Mesodermal cell (in vitro differentiated cells): Measurements from ENCODE around the gene MAT2A.
"Not testable (repeated sequence)": the region's sequence is repeated elsewhere in the genome, so short reads cannot be mapped to it uniquely, and the experiment has no call there.

ENCODE experiments used
- H3K27ac ChIP-seq: 2 replicates; pipeline ENCODE4 v1.7.0; 2013; ENCODE audit warnings: mild to moderate bottlenecking, low read depth, low read length, moderate library complexity; ENCODE audit not compliant: severe bottlenecking
- H3K36me3 ChIP-seq: 2 replicates; pipeline ENCODE4 v1.7.1; 2013; ENCODE audit warnings: mild to moderate bottlenecking, low read length, moderate library complexity; ENCODE audit not compliant: control insufficient read depth, insufficient read depth
- H3K4me1 ChIP-seq: one replicate; pipeline ENCODE4 v1.7.1; 2013; ENCODE audit warnings: mild to moderate bottlenecking, low read length; ENCODE audit not compliant: insufficient read depth, control insufficient read depth, poor library complexity, severe bottlenecking
- H3K4me3 ChIP-seq: 2 replicates; pipeline ENCODE4 v1.7.0; 2013; ENCODE audit warnings: low read length, control low read depth, mild to moderate bottlenecking; ENCODE audit not compliant: insufficient read depth, poor library complexity, severe bottlenecking; ENCODE audit errors: extremely low read depth
- H3K9me3 ChIP-seq: 2 replicates; pipeline ENCODE4 v1.7.1; 2013; ENCODE audit warnings: mild to moderate bottlenecking, low read length, moderate library complexity; ENCODE audit not compliant: control insufficient read depth
- WGBS, 2 experiments: methylation state at CpG; one replicate each; pipeline ENCODE4 v1.1.5; 2013; ENCODE audit warnings: missing lambda C conversion rate in 2 of 2; ENCODE audit not compliant: insufficient coverage in 2 of 2; 5-methylcytosine and 5-hydroxymethylcytosine counted together

The MAT2A gene

DNA sequence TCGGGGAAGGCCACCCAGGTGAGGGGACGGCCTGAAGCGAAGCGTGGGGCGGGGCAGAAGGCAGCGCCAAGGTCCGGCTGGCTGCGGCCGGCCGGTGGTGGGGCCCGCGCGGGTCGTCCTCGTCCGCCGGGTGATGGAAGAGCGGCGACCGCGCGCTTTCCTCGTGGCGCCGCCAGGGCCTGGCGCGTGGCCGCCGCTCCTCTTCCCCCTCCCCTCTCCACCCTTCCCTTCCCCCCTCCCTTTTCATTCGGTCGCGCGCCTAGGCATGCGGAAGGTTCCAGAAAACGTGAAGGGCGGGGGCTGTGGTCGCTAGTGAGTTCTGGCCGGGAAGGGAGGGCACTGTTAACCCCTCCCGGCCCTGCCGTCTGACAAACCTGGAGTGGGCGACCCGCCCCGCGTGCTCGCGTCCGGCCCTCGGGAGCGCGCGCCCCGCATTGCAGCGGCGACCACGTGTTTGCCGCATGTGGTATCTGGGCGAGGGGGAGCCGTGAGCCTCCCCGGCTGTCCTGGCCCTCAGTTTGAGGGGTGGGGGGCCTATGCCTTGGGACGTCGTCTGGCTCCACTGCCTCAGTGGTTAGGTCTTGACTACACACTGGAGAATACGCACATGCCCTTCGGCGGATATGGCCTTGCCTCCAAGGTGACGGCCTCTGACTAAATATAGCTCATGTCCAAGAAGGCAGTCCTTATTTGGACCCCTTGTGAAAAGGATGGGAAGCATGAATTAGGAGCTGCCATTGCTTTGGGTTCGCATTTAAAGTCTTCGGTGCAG is 579 bp downstream of the MAT2A start:
- H3K36me3 ChIP-seq = peaks cover 47% of the 10 kb centered on the region
- peaks cover 19% of the 10 kb centered on the region for H3K4me1 ChIP-seq
- 0% methylated on average over 24 to 57 of the region's 67 CpGs for WGBS, 2 experiments

DNA sequence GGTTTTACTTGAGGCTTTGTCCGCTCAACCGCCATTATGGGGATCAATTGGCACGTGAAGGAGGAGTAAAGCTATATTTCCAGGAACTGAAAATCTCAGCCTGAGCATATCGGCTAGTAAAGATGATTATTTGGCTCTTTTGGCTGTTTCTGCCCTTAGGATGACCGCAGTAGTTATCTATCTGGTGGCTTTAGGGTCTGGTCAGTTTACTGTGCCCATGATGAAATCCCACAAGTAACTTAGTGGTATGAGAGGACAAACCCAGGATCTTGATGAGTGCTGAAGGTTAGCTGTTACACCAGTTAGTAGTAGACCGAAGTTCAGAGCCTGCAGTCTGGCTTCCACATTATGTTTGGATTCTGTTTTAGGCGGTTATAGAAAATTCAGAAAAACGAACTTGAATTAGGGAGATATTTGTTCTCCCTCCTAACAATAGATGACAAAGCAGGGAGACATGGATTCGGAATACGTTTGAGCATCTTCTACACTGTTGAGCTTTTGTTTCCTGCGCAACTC is 1.2 kb downstream of the MAT2A start:
- Histone ChIP-seq H3K4me3 (peak overlapping the region; percentile 86), H3K4me1 (peaks cover 19% of the 10 kb centered on the region), H3K27ac (peak overlapping the region; percentile 98), H3K9me3 (no peaks in the 10 kb centered on the region), H3K36me3 (peaks cover 53% of the 10 kb centered on the region)
- WGBS, 2 experiments = 0 to 3% methylated on average over 7 to 8 of the region's 11 CpGs

More for the DNA sequence above, 579 bp downstream of the MAT2A start:
- Histone ChIP-seq H3K27ac (peak overlapping the region; percentile 98), H3K9me3 (no peaks in the 10 kb centered on the region), H3K4me3 (peak overlapping the region; percentile 86)

DNA sequence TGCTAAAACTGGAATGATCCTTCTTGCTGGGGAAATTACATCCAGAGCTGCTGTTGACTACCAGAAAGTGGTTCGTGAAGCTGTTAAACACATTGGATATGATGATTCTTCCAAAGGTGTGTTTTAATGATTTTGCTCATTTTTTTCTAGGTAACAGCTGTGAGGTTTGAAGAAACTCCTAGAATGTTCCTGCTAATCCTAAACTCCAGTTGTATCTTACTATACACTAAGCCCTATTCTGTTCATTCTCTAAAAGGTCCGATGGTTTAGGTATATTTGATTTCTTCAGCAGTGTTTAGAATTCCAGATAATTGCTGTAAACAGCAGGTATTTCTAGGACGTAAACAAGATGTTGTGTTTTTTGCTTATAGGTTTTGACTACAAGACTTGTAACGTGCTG is 2.3 kb downstream of the MAT2A start:
- peak overlapping the region; percentile 86 for H3K4me3 ChIP-seq
- H3K36me3 ChIP-seq = peaks cover 63% of the 10 kb centered on the region
- 92 to 97% methylated on average over 2 to 3 of the region's 4 CpGs for WGBS, 2 experiments
- H3K27ac ChIP-seq = no peak overlapping the region
- H3K4me1 ChIP-seq = peaks cover 18% of the 10 kb centered on the region
- H3K9me3 ChIP-seq = no peaks in the 10 kb centered on the region

DNA sequence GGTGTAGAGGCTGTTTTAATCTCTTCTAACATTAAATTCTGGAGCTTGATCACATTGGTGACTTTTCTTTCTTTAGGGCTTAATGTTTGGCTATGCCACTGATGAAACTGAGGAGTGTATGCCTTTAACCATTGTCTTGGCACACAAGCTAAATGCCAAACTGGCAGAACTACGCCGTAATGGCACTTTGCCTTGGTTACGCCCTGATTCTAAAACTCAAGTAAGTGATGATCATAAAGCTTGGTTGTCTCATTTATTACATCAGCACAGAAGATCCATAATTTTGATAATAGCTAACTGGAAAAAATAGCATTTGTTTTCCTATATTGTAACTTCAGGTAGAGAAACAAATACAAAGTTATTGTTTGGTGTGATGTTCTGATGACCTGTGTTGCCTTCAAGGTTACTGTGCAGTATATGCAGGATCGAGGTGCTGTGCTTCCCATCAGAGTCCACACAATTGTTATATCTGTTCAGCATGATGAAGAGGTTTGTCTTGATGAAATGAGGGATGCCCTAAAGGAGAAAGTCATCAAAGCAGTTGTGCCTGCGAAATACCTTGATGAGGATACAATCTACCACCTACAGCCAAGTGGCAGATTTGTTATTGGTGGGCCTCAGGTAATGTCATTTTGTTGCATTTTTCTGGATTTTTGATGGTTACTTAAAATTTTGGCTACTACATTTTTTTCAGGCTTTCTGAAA is 2.9 kb downstream of the MAT2A start:
- H3K27ac ChIP-seq = no peak overlapping the region
- 100% methylated on average over 3 of the region's 5 CpGs; no CpG with 5 or more reads in 1 of the 2 experiments for WGBS, 2 experiments
- peaks cover 70% of the 10 kb centered on the region for H3K36me3 ChIP-seq
- peaks cover 12% of the 10 kb centered on the region for H3K4me1 ChIP-seq
- H3K9me3 ChIP-seq = no peaks in the 10 kb centered on the region
- peak overlapping the region; percentile 86 for H3K4me3 ChIP-seq

DNA sequence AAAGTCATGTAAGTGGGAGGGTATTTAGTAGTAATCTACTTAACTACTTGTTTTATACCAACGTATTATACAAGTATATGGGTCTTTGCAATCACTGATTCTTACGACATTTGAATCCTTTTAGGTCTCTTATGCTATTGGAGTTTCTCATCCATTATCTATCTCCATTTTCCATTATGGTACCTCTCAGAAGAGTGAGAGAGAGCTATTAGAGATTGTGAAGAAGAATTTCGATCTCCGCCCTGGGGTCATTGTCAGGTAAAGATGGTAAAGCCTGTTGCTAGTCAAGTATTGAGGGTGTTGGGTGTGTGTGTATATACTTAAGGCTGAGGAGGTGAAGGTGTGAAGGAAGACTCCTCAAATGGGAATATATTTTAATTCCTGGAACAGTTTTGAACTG is 3.8 kb downstream of the MAT2A start:
- H3K9me3 ChIP-seq = no peaks in the 10 kb centered on the region
- H3K4me3 ChIP-seq = no peak overlapping the region
- H3K4me1 ChIP-seq = peaks cover 8% of the 10 kb centered on the region
- WGBS, 2 experiments = 100% methylated on average over 2 of the region's 4 CpGs
- peaks cover 78% of the 10 kb centered on the region for H3K36me3 ChIP-seq
- no peak overlapping the region for H3K27ac ChIP-seq

DNA sequence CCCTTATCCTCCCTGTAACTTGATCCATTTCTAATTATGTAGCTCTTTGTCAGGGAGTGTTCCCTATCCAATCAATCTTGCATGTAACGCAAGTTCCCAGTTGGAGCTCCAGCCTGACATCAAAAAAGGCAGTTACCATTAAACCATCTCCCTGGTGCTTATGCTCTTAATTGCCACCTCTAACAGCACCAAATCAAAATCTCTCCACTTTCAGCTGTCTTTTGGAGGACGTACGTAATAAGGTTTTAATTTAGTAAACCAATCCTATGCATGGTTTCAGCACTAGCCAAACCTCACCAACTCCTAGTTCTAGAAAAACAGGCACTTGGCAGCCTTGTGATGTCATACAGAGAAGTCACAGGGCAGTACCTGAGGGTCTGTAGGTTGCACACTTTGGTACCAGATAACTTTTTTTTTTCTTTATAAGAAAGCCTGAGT is 5.3 kb downstream of the MAT2A start:
- not testable (repeated sequence) for H3K4me3 ChIP-seq, H3K9me3 ChIP-seq
- Histone ChIP-seq H3K27ac (peak overlapping the region; percentile 18), H3K36me3 (peaks cover 91% of the 10 kb centered on the region), H3K4me1 (peaks cover 15% of the 10 kb centered on the region)
- WGBS, 2 experiments = 95% methylated on average over 3 of the region's 3 CpGs; no CpG with 5 or more reads in 1 of the 2 experiments

DNA sequence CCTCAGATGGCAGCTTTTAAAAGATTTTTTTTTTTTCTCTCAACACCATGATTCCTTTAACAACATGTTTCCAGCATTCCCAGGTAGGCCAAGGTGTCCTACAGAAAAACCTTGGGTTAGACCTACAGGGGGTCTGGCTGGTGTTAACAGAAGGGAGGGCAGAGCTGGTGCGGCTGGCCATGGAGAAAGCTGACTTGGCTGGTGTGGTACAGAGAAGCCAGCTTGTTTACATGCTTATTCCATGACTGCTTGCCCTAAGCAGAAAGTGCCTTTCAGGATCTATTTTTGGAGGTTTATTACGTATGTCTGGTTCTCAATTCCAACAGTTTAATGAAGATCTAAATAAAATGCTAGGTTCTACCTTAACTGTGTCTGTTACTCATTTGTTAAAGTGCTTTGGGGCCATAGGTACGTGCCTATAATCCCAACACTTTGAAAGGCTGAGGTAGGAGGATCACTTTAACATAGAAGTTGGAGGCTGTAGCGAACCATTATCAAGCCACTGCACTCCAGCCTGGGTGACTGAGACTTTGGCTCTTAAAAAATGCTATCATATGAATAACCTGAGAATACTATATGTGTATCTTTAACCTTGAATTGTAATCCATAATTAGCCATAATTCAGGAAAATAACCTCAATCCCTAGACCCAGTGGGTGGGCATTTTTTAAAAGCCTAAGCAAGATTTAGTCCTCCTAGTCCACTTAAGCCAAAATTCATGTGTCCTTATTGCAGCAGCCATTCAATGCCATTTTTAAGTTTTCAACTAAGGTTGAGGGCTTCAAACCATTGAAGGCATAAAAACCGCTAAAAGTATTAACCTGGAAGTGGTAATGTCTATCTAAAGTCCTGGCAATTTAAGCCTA is 6.2 kb downstream of the MAT2A start:
- Histone ChIP-seq H3K36me3 (peaks cover 96% of the 10 kb centered on the region), H3K4me1 (peaks cover 22% of the 10 kb centered on the region)
- H3K4me3 ChIP-seq, H3K9me3 ChIP-seq, H3K27ac ChIP-seq: not testable (repeated sequence)
- 100% methylated on average over 1 of the region's 5 CpGs; no CpG with 5 or more reads in 1 of the 2 experiments for WGBS, 2 experiments

DNA sequence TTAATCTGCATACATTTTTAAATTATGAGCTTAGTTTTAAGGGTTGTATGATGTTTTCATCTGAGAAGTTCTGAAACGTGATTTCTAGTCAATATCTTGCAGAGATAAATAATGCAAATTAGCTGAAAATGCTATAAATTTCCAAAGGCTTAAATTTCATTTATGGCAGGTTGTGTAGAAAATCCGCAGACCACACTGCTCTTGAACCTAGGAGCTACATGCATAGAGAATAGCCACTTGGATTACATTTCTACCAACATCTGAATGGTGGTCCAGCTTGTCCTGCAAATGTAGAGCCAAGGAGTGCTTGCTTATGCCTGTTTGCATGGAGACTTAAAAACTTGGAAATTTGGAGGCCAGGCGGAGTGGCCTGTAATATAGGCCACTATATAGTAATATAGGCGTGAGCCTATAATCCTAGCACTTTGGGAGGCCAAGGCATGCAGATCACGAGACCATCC is 6.8 kb downstream of the MAT2A start:
- Histone ChIP-seq H3K27ac (no peak overlapping the region), H3K9me3 (no peaks in the 10 kb centered on the region), H3K4me1 (peaks cover 25% of the 10 kb centered on the region), H3K36me3 (peaks cover 96% of the 10 kb centered on the region), H3K4me3 (no peak overlapping the region)
- 100% methylated on average over 1 to 2 of the region's 5 CpGs for WGBS, 2 experiments

DNA sequence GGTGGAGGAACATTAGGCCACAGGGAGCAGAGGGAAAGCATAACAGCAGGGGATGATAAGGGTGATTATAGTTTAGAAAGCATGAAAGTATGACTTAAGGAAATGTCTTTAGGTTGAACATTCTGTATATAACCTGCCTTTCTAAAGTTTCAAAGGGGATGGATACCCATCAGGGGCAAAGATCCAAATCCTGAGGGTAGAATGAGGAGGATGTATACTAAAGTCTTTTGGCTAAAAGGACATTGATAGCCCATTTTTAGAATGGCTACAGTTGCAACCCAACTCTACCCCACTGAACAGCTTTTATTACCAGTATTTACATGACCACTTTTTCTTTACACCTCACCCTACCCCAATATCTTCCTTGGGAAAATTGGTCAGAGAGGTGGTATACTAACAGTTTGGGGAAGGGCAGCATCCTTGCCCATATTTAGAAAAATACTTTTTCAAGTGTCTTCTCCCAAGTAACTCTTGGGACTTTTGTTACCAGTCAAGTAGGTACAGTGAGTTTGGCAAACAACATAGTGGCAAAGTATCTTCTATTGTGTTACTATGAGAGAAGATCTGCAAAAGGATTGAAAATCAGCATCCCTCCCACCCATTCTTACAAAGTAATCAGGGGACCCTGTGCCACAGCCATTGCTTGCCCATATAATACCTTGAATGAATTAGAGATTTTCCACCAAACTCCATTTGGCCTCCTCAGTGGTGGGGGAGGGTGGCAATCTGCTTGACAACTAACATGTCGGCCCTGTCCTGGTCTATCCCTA is 8.3 kb downstream of the MAT2A start:
- H3K4me1 ChIP-seq = peaks cover 18% of the 10 kb centered on the region
- no CpG with 5 or more reads among the region's 1 CpG for WGBS, 2 experiments
- peaks cover 95% of the 10 kb centered on the region for H3K36me3 ChIP-seq
- H3K27ac ChIP-seq = peak overlapping the region; percentile 23
- H3K4me3 ChIP-seq = no peak overlapping the region
- H3K9me3 ChIP-seq = no peaks in the 10 kb centered on the region
